ENCODE measurements around the gene FBRS. TPM values are rescaled to one million over a fixed set of nuclear protein-coding genes. Genes with fewer than 3 reads are reported as not detected.

FBRS gene
- total RNA-seq, 1 donor from 2014 or later, result 28.7 TPM

- no peaks in the 10 kb centered on the region for H3K4me1 ChIP-seq
- no peak overlapping the region for H3K4me3 ChIP-seq
- DNase-seq (ENCODE audit: extremely low spot score in 2 of 2), result no peak
- TF ChIP-seq, protein P1, sequence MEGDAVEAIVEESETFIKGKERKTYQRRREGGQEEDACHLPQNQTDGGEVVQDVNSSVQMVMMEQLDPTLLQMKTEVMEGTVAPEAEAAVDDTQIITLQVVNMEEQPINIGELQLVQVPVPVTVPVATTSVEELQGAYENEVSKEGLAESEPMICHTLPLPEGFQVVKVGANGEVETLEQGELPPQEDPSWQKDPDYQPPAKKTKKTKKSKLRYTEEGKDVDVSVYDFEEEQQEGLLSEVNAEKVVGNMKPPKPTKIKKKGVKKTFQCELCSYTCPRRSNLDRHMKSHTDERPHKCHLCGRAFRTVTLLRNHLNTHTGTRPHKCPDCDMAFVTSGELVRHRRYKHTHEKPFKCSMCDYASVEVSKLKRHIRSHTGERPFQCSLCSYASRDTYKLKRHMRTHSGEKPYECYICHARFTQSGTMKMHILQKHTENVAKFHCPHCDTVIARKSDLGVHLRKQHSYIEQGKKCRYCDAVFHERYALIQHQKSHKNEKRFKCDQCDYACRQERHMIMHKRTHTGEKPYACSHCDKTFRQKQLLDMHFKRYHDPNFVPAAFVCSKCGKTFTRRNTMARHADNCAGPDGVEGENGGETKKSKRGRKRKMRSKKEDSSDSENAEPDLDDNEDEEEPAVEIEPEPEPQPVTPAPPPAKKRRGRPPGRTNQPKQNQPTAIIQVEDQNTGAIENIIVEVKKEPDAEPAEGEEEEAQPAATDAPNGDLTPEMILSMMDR (IDR thresholded peaks at IDR 0.05), result no peak
- TF ChIP-seq POLR2AphosphoS5 (IDR thresholded peaks at IDR 0.05; ENCODE audit: insufficient read depth in 1 of 2, low read depth in 1 of 2) (no peak), POLR2A (IDR thresholded peaks at IDR 0.05) (no peak)
- intact Hi-C loops (cut with DNase I), result no loop called here
- no peaks in the 10 kb centered on the region for H3K27me3 ChIP-seq
- no peaks in the 10 kb centered on the region for H3K36me3 ChIP-seq
- no peak overlapping the region for H3K27ac ChIP-seq
- no peaks in the 10 kb centered on the region for H3K9me3 ChIP-seq
Measured at GRCh38 chr16:30619202-30619601, 39.0 kb upstream of the FBRS start.

GRCh38 chr16:30619638-30620037 lies 38.6 kb upstream of the FBRS start:
- no peaks in the 10 kb centered on the region for H3K36me3 ChIP-seq
- H3K9me3 ChIP-seq, result no peaks in the 10 kb centered on the region
- H3K27me3 ChIP-seq, result no peaks in the 10 kb centered on the region
- intact Hi-C loops (cut with DNase I), result no loop called here
- H3K4me3 ChIP-seq, result no peak overlapping the region
- H3K4me1 ChIP-seq, result no peaks in the 10 kb centered on the region
- TF ChIP-seq POLR2A (IDR thresholded peaks at IDR 0.05), result no peak
- TF ChIP-seq, protein P1 (IDR thresholded peaks at IDR 0.05), result no peak
- no peak for TF ChIP-seq POLR2AphosphoS5 (IDR thresholded peaks at IDR 0.05; ENCODE audit: insufficient read depth in 1 of 2, low read depth in 1 of 2)
- H3K27ac ChIP-seq, result no peak overlapping the region
- DNase-seq (ENCODE audit: extremely low spot score in 2 of 2), result no peak

DNA sequence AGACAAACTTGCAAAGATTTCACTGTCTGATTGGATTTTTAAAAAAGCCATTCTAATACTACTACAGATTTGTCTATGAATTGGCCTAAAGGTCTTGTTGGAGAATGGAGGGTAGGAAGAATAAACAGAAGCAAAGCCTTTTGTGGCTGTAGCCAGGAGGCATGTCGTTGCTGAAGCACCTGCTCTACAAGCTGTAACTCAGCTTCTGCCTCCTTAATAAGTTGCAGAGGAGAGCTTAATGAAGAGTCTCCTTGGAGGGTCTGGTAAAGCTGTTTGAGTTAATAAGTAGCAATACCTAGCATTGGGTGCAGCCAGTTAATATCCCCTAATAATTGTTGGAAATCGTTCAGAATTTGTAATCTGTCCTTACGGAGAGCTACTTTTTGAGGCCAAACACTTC lies 38.1 kb upstream of the FBRS start:
- Histone ChIP-seq H3K27me3 (no peaks in the 10 kb centered on the region), H3K4me3 (no peak overlapping the region), H3K27ac (no peak overlapping the region), H3K36me3 (no peaks in the 10 kb centered on the region), H3K9me3 (no peaks in the 10 kb centered on the region), H3K4me1 (no peaks in the 10 kb centered on the region)
- TF ChIP-seq POLR2AphosphoS5 (IDR thresholded peaks at IDR 0.05; ENCODE audit: insufficient read depth in 1 of 2, low read depth in 1 of 2), result no peak
- TF ChIP-seq, protein P1 (IDR thresholded peaks at IDR 0.05), result no peak
- intact Hi-C loops (cut with DNase I), result no loop called here
- DNase-seq (ENCODE audit: extremely low spot score in 2 of 2), result no peak

DNA sequence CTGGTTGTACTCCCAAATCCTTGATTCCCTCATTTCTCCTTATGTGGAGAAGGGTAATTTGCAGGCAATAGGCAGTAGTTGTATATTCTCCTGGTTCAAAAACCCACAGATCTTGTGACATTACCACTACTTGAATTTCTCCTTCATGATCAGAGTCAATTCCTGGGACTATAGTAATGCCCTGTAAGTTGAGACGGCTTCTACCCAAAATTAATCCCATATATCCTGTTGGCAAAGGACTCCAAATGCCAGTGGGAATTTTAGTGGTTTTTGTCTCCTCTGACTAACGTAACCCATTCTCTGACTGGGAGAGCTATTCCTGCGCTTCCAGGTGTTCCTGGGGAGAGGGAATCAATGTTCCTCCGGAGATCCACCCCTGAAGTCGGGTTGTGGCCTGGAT lies 36.5 kb upstream of the FBRS start:
- intact Hi-C loops (cut with DNase I), result no loop called here
- H3K4me3 ChIP-seq, result no peak overlapping the region
- no peaks in the 10 kb centered on the region for H3K27me3 ChIP-seq
- no peak for DNase-seq (ENCODE audit: extremely low spot score in 2 of 2)
- no peaks in the 10 kb centered on the region for H3K36me3 ChIP-seq
- no peak overlapping the region for H3K27ac ChIP-seq
- TF ChIP-seq POLR2AphosphoS5 (IDR thresholded peaks at IDR 0.05; ENCODE audit: insufficient read depth in 1 of 2, low read depth in 1 of 2), result no peak
- TF ChIP-seq, protein P1 (IDR thresholded peaks at IDR 0.05), result no peak
- TF ChIP-seq POLR2A (IDR thresholded peaks at IDR 0.05), result no peak
- H3K4me1 ChIP-seq, result no peaks in the 10 kb centered on the region
- H3K9me3 ChIP-seq, result no peaks in the 10 kb centered on the region

GRCh38 chr16:30622455-30623032 lies 35.7 kb upstream of the FBRS start:
- intact Hi-C loops (cut with DNase I), result no loop called here
- H3K9me3 ChIP-seq, result no peaks in the 10 kb centered on the region

More at GRCh38 chr16:30622455-30623032, 35.7 kb upstream of the FBRS start:
- H3K27me3 ChIP-seq, result no peaks in the 10 kb centered on the region
- no peak overlapping the region for H3K4me3 ChIP-seq
- no peak for DNase-seq (ENCODE audit: extremely low spot score in 2 of 2)
- H3K4me1 ChIP-seq, result no peaks in the 10 kb centered on the region
- H3K27ac ChIP-seq, result no peak overlapping the region
- TF ChIP-seq POLR2AphosphoS5 (IDR thresholded peaks at IDR 0.05; ENCODE audit: insufficient read depth in 1 of 2, low read depth in 1 of 2) (no peak), POLR2A (IDR thresholded peaks at IDR 0.05) (no peak)
- TF ChIP-seq, protein P1 (IDR thresholded peaks at IDR 0.05), result no peak
- H3K36me3 ChIP-seq, result no peaks in the 10 kb centered on the region
